ENCODE data around the gene AGK. TPM values are rescaled to one million over a fixed set of nuclear protein-coding genes. Genes with fewer than 3 reads are reported as not detected.
A peak's percentile ranks its signal among the peaks of the same experiment; 100 is the strongest.

AGK gene, protein sequence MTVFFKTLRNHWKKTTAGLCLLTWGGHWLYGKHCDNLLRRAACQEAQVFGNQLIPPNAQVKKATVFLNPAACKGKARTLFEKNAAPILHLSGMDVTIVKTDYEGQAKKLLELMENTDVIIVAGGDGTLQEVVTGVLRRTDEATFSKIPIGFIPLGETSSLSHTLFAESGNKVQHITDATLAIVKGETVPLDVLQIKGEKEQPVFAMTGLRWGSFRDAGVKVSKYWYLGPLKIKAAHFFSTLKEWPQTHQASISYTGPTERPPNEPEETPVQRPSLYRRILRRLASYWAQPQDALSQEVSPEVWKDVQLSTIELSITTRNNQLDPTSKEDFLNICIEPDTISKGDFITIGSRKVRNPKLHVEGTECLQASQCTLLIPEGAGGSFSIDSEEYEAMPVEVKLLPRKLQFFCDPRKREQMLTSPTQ
- total RNA-seq (2014; rRNA removed; shearing (Covaris generic)) = 41.5 and 46.7 TPM in 2 replicates

DNA sequence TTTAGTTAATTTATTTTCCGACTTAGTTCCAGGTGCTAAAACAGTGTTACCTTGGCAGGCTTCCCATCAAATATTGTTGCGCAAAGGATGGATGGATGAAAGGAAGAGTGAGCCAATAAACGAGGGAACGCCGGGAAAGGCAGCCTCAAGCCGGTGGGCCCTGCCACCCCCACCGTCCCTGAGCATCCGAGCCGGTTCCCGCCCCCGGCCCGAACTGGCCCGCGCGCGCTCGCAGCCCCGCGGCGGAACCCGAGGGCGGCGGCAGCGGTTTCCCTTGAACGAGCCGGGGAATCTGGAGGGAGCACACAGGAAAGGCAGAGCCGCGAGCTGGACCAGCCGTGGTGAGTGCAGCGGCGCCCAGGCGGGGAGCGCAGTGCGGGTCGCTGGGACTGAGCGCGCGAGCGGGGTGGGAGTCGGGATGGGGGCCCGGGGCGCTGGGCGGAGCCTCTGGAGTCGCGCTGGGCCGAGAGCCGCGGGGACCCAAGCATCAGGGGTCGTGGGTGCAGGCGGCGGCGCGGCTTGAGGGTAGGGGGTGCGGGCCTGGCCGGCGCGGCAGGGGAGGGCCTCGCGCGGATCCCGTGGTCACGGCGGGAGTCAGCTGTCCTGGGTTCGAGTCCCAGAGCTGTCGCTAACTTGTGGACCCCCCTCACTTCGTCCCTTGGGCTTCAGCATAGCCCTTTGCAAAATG lies at the start of gene AGK:
Gene AGK (plus strand): TSS at position 317 of the 688 bp plus-strand sequence. CDS start 4,057 bp downstream, outside the sequence.
- DNase-seq = peak; percentile 87 to 91
- Histone ChIP-seq H3K27ac (peak within 1 kb of the TSS; percentile 51), H3K27me3 (no peaks in the 10 kb centered on the region), H3K4me1 (no peaks in the 10 kb centered on the region), H3K4me3 (peak within 1 kb of the TSS; percentile 81), H3K9me3 (replicated peaks) (no peaks in the 10 kb centered on the region), H3K36me3 (no peaks in the 10 kb centered on the region; the same call in 1 of the 2 replicates)

DNA sequence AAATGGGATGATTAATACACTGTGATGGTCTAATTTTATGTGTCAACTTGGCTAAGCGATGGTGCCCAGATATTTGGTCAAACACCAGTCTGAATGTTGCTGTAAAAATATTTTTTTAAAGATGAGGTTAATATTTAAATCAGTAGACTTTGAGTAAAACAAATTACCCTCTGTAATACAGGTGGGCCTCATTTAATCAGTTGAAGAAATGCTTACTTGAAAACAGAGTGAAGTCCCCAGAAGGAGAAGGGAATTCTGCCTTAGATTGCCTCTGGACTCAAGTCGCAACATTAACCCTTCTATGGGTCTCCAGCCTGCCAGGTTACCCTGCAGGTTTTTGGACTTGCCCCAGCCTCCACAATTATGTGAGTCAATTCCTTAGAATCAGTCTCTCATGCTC lies 49.8 kb upstream of the AGK start:
- H3K27ac ChIP-seq = no peak overlapping the region

DNA sequence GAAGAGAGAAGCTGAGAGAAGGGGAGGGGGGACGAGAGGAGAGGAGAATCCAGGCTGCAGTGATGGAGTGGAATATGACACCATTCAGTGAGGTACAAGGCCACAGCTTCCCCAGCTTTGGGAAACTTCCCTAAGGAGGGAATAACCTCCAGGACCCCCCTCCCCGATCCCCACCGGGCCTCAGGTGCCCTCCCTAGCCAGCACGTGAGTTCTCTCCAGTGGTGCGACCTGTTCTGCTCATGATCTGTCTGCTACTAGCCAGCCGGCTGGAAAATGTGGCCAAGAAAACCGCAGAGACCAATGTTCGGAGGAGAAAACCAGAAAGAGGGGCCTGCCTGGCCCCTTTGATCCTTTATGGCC lies 39.9 kb upstream of the AGK start:
- H3K4me3 ChIP-seq = no peak overlapping the region
- H3K27ac ChIP-seq = no peak overlapping the region
- peaks cover 3% of the 10 kb centered on the region; the same call in 1 of the 2 replicates for H3K27me3 ChIP-seq
- no peaks in the 10 kb centered on the region for H3K4me1 ChIP-seq
- no peak for DNase-seq
- no peaks in the 10 kb centered on the region for H3K9me3 ChIP-seq (replicated peaks)
- no peaks in the 10 kb centered on the region for H3K36me3 ChIP-seq

More for the DNA sequence above, 49.8 kb upstream of the AGK start:
- Histone ChIP-seq H3K4me3 (no peak overlapping the region), H3K9me3 (replicated peaks) (no peaks in the 10 kb centered on the region), H3K27me3 (no peaks in the 10 kb centered on the region; the same call in 1 of the 2 replicates), H3K36me3 (no peaks in the 10 kb centered on the region), H3K4me1 (no peaks in the 10 kb centered on the region)
- DNase-seq = no peak

DNA sequence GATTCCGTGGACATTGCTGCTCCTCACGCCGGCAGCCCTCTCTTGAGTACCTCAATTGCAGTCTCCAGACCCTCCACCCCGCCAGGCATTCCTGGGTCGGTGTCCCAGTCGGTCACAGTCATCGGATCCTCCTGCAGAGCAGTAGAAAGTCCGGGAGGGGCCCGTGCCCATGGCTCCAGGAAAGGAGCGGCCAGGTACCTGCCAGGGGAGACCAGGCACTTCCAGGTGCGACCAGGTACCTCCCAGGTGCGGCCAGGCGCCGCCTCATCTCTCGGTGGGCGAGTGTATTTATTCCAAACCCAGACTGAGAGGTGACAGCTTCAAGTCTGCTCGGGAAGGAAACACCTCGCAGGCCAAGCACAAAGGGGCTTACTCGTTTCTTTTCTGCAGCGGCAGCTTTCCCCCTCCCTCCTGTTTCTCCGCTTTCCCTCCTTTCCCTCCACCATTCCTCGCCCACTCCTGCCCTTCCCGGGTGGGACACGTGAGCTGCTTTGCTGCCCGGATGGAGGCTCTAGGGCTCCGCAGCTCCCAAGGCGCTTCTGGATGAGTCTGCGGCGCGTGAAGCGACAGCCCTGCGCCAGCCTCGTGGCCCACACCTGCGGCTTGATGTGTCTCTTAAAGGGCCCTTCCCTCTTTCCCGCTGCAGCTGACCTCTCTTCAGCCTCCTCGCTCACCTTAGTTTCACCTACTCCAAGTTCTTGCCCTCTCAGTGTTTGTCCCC lies 39.4 kb upstream of the AGK start:
- Histone ChIP-seq H3K27me3 (peaks cover 3% of the 10 kb centered on the region; the same call in 1 of the 2 replicates), H3K36me3 (no peaks in the 10 kb centered on the region), H3K4me1 (no peaks in the 10 kb centered on the region), H3K9me3 (replicated peaks) (no peaks in the 10 kb centered on the region), H3K27ac (no peak overlapping the region), H3K4me3 (no peak overlapping the region)
- no peak for DNase-seq

DNA sequence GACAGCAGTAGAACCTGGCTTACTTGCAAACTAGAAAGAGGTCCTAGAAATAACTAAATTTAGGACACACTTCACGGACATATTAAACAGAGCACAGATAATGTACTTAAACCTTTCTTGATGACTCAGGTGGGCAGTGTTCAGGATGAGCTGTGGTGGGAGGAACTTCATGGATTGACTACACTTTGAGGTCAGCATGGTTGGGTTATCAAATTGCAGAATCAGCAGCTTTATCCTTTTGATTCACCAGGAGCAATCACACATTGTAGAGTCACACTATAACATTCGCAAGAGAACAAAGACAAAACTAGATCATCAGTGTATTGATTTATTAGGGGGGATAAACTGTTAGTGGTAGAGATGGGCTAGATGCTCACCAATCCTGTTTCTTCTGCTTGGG lies 38.6 kb upstream of the AGK start:
- no peak overlapping the region for H3K27ac ChIP-seq
- peaks cover 3% of the 10 kb centered on the region; the same call in 1 of the 2 replicates for H3K27me3 ChIP-seq
- no peak for DNase-seq
- no peaks in the 10 kb centered on the region for H3K36me3 ChIP-seq
- H3K9me3 ChIP-seq (replicated peaks) = no peaks in the 10 kb centered on the region
- H3K4me1 ChIP-seq = no peaks in the 10 kb centered on the region
- H3K4me3 ChIP-seq = no peak overlapping the region

DNA sequence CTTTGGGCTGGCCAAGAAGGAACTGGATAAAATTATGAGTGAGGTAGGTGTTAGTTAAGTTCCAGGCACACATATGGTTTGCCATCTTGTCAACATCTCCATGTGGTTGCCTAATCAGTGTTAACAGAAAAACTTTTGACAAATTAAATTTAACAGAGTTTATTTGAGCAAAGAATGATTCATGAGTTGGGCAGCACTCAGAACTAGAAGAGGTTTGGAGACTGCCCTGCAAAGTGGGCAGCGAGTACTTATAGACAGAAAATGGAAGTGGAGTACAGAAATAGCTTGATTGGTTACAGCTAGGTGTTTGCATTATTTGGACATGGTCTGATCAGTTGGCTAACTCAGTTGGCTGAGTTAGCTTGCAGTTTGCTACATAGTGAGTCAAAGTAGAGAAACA lies 37.5 kb upstream of the AGK start:
- H3K9me3 ChIP-seq (replicated peaks) = no peaks in the 10 kb centered on the region
- H3K27ac ChIP-seq = no peak overlapping the region
- no peaks in the 10 kb centered on the region for H3K4me1 ChIP-seq
- DNase-seq = no peak
- H3K4me3 ChIP-seq = no peak overlapping the region
- H3K27me3 ChIP-seq = peaks cover 2% of the 10 kb centered on the region; the same call in 1 of the 2 replicates
- no peaks in the 10 kb centered on the region for H3K36me3 ChIP-seq

DNA sequence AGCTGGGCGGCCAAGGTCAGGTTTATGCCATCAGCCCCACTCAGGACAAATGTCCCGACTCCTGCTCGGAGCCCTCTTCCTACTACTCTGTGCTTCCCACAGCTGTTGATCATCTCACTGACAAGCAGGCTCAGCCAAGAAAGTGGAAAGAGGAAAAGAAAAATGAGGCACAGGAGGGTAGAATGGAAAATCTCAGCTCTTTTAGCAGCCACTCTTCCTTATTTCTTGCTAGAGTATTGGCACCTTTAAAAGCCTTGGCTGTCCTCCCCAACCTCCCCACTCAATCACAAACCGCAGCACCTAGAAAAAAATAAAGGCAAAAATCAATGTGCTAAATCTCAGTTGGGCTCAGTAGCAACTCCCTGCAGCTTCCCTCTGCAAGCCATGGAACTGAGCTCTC lies 35.3 kb upstream of the AGK start:
- DNase-seq = no peak
- Histone ChIP-seq H3K4me1 (no peaks in the 10 kb centered on the region), H3K27ac (no peak overlapping the region), H3K36me3 (no peaks in the 10 kb centered on the region), H3K4me3 (no peak overlapping the region), H3K27me3 (peaks cover 4% of the 10 kb centered on the region; the same call in 1 of the 2 replicates), H3K9me3 (replicated peaks) (no peaks in the 10 kb centered on the region)

DNA sequence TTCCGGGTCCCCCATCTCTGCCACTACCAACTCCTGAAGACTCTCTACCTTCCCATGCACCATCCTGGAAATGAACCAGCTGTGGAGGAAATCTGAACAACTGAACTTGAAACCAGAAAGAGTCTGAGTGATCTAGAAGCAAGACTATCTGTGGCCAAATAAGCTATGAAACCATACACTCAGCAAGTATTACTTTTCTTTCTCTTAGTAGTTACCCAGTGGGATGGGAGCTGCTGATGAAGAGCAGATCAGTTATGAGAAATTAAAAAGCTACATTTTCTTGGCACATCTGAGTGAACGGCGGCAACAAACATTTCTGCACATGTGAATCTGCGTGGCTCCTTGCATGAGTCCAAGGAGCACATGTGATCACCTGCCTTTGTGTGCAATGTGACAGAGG lies 31.6 kb upstream of the AGK start:
- no peak for DNase-seq
- Histone ChIP-seq H3K4me1 (no peaks in the 10 kb centered on the region), H3K27me3 (peaks cover 4% of the 10 kb centered on the region; the same call in 1 of the 2 replicates), H3K36me3 (no peaks in the 10 kb centered on the region), H3K9me3 (replicated peaks) (no peaks in the 10 kb centered on the region), H3K4me3 (no peak overlapping the region), H3K27ac (no peak overlapping the region)

DNA sequence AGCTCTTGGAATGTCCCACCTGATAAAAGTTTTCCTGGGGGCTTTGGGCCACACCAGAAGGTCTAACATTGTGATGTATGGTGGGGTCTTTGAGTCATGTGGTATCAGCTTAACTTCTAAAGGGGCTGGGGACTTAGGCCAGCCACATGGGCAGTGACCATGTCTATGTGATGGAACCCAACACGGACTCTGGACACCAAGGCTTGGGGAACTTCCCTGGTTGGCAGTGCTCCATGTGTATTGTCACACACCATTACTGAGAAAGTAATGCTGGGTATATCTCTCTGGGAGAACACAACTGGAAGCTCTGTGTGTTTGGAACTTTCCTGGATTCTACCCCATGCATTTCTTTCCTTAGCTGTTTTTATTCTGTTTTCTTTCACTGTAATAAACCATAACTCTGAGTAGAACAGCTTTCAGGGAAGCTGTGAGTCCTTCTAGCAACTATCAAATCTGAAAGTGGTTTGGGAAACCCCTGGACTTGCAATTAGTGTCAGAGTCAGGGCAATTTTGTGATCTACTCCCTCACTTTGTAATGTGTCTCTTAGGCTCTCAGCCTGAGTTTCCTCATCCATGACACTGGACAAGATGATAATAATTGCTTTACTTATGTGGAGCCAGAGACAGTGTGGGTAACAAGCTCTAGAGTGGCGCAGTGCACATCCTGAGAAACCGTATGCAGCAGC lies 28.4 kb upstream of the AGK start:
- no peak for DNase-seq
- Histone ChIP-seq H3K36me3 (no peaks in the 10 kb centered on the region), H3K27me3 (peaks cover 8% of the 10 kb centered on the region; the same call in 1 of the 2 replicates), H3K27ac (no peak overlapping the region), H3K4me3 (no peak overlapping the region), H3K4me1 (no peaks in the 10 kb centered on the region), H3K9me3 (replicated peaks) (no peaks in the 10 kb centered on the region)

DNA sequence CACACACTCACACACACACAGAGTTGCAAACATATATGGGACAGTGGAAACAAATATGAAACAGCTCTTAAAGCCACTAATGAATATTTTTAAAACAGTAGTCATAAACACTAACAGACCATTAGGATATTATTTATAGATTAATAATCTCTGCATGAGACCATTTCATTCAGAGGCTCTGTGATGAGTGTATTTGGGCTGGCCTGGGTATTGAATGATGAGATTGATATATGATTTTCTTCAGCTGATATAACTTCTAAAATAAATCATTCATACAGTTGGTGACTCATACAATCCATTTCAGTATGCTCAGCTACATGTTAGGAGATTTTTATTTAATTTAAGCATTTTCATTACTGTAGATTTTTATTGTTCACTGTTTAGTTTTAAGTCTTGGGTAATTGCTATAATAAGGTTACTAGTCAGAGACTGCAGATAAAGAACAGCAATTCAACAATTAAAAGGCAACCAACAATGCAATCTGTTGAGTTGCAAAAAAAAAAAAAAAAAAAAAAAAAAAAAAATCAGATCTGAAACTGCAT lies 25.2 kb upstream of the AGK start:
- Histone ChIP-seq H3K27me3 (peaks cover 3% of the 10 kb centered on the region; the same call in 1 of the 2 replicates), H3K4me3 (no peak overlapping the region), H3K9me3 (replicated peaks) (no peaks in the 10 kb centered on the region), H3K36me3 (no peaks in the 10 kb centered on the region), H3K4me1 (no peaks in the 10 kb centered on the region), H3K27ac (no peak overlapping the region)
- DNase-seq = no peak

DNA sequence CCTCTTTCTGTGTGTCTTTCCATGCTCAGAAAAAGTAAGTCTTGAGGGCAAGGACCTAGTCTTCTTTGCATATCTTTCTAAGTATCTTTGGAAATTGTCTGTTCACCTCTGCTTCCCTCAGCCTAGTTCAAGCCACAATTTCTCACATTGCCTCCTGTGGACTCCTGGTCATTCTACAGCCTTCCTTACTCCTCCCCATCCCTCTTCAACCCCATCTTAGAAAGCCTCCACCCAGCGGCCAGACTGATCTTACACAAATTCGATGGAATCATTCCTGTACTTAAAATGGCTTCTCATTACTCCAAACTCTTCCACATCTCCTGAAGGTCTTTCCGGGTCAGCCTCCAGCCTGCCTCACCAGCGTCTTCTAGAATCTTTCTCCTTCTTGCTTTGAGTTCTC lies 24.1 kb upstream of the AGK start:
- no peak for DNase-seq
- Histone ChIP-seq H3K36me3 (no peaks in the 10 kb centered on the region), H3K9me3 (replicated peaks) (no peaks in the 10 kb centered on the region), H3K4me1 (no peaks in the 10 kb centered on the region), H3K27ac (no peak overlapping the region), H3K4me3 (no peak overlapping the region), H3K27me3 (peaks cover 3% of the 10 kb centered on the region; the same call in 1 of the 2 replicates)

DNA sequence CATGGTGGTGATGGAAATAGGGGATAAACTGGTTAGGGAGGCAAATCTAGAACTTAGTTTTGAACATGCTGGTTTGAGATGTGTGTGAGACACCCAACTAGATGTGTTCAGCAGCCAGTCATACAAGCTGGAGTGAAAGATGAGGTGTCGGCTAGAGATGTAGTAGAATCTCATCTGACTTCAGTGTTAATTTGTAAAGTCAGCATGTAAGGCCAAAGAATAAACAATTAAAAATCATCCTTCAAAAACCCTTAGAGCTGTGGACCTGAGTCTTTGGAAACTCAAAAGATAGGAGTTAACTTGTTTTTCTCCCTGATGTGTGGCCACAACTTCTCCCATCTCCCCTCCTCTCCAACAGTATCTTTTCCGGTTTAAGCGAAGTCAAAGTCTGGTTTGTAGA lies 22.8 kb upstream of the AGK start:
- Histone ChIP-seq H3K27ac (no peak overlapping the region), H3K27me3 (peaks cover 3% of the 10 kb centered on the region; the same call in 1 of the 2 replicates), H3K4me3 (no peak overlapping the region), H3K4me1 (no peaks in the 10 kb centered on the region), H3K9me3 (replicated peaks) (no peaks in the 10 kb centered on the region), H3K36me3 (no peaks in the 10 kb centered on the region)
- no peak for DNase-seq

DNA sequence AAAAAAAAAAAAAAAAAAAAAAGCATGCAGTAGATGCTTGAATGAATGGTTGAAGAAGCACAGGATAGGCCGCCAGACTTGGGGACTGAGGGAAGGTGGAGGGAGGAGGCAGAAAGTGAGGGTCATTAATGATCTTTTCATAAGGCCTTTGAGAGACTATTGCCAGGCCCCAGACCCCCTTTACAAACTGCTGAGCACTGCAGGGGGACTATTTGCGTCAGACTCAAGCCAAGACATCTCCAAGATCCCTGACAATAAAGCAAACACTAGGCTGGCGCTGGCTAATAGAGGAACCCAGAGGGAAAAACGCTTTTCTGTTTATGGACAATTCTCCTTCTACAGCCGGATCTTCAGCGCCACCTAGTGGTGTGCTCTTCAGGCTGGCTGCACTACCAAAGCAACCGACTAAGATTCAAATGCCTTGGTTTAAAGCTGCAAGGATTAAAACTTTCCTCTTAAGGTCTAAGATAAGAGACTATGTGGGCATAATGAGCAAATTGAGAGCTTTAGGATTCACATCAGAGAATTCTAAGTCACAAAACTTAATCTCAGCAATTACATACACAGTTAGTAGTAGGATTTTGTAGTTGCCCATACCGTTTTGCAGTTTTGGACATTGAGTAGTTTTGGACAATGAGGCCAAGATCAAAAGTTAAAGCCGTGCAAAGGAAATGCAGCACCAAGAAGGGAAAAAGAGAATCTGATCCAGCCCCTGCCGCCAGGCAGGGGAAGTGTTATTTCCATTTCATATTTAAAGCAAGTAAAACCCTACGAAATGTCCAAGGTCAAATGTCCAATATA lies 17.9 kb upstream of the AGK start:
- H3K4me3 ChIP-seq = no peak overlapping the region
- peak; percentile 42 to 88 for DNase-seq
- no peaks in the 10 kb centered on the region for H3K4me1 ChIP-seq
- no peak overlapping the region for H3K27ac ChIP-seq
- H3K36me3 ChIP-seq = no peaks in the 10 kb centered on the region
- no peaks in the 10 kb centered on the region; the same call in 1 of the 2 replicates for H3K27me3 ChIP-seq
- H3K9me3 ChIP-seq (replicated peaks) = no peaks in the 10 kb centered on the region
